Measurements from ENCODE around the gene OR1D5. TPM values are rescaled to one million over a fixed set of nuclear protein-coding genes. Genes with fewer than 3 reads are reported as not detected.
"Not testable (repeated sequence)": the region's sequence is repeated elsewhere in the genome, so short reads cannot be mapped to it uniquely, and the experiment has no call there.

Gene OR1D5
- total RNA-seq, 4 donors from 2014 or later = not detected

GRCh38 chr17:3033248-3033640, 30.2 kb downstream of the OR1D5 start:
- 77 to 82% methylated on average over 15 of the region's 15 CpGs for WGBS, 2 donors
- H3K4me3 ChIP-seq (ENCODE audit: low read depth, poor library complexity, severe bottlenecking) = no peak overlapping the region
- intact Hi-C loops (cut with DNase I; ENCODE audit: low total_unique reads) = no loop called here
- DNase-seq (ENCODE audit: low spot score in 2 of 2) = peak in 1 of 2 donors; percentile 72
- TF ChIP-seq CTCF (IDR thresholded peaks at IDR 0.05) (no peak), POLR2A (IDR thresholded peaks at IDR 0.05) (no peak)

GRCh38 chr17:3032258-3033247, 30.9 kb downstream of the OR1D5 start:
- intact Hi-C loops (cut with DNase I; ENCODE audit: low total_unique reads) = no loop called here
- peak in 1 of 2 donors; percentile 76 for DNase-seq (ENCODE audit: low spot score in 2 of 2)
- TF ChIP-seq POLR2A (IDR thresholded peaks at IDR 0.05) = no peak
- no peak overlapping the region for H3K4me3 ChIP-seq (ENCODE audit: low read depth, poor library complexity, severe bottlenecking)
- 83 to 86% methylated on average over 27 of the region's 27 CpGs for WGBS, 2 donors

DNA sequence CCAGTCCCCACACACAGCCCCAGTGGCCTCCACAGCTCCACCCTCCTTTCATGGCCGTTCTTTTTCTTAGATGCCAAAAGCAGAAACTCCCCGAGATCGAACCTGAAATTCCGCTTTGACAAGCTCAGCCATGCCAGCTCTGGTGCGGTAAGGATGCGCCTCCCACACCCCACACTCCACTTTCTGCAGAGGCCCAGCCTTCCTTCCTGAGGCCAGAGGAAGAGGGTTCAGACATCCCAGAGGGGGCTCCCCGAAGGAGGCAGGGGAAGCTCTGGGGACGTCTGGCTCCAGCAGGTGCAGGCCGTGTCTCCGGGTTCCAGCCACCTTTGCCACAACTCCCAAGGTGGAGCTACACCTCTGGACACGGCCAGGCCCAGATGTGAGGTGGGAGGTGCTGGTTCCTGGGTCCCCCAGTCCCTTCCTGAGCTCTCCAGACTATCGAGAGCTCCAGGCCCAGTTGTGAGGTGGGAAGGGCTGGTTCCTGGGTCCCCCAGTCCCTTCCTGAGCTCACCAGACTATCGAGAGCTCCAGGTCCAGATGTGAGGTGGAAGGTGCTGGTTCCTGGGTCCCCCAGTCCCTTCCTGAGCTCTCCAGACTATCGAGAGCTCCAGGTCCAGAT, 32.4 kb downstream of the OR1D5 start:
- DNase-seq (ENCODE audit: low spot score in 2 of 2) = peak in 1 of 2 donors; percentile 82
- intact Hi-C loops (cut with DNase I; ENCODE audit: low total_unique reads); H3K4me3 ChIP-seq (ENCODE audit: low read depth, poor library complexity, severe bottlenecking): not testable (repeated sequence)
- 67 to 74% methylated on average over 14 of the region's 14 CpGs for WGBS, 2 donors

- DNase-seq (ENCODE audit: low spot score in 2 of 2) = no peak
- H3K4me3 ChIP-seq (ENCODE audit: low read depth, poor library complexity, severe bottlenecking) = no peak overlapping the region
- intact Hi-C loops (cut with DNase I; ENCODE audit: low total_unique reads) = no loop called here
- 49 to 53% methylated on average over 7 of the region's 7 CpGs for WGBS, 2 donors
- TF ChIP-seq CTCF (IDR thresholded peaks at IDR 0.05) (no peak), POLR2A (IDR thresholded peaks at IDR 0.05) (no peak)
These were observed 33.3 kb downstream of the OR1D5 start for GRCh38 chr17:3030096-3030495.

DNA sequence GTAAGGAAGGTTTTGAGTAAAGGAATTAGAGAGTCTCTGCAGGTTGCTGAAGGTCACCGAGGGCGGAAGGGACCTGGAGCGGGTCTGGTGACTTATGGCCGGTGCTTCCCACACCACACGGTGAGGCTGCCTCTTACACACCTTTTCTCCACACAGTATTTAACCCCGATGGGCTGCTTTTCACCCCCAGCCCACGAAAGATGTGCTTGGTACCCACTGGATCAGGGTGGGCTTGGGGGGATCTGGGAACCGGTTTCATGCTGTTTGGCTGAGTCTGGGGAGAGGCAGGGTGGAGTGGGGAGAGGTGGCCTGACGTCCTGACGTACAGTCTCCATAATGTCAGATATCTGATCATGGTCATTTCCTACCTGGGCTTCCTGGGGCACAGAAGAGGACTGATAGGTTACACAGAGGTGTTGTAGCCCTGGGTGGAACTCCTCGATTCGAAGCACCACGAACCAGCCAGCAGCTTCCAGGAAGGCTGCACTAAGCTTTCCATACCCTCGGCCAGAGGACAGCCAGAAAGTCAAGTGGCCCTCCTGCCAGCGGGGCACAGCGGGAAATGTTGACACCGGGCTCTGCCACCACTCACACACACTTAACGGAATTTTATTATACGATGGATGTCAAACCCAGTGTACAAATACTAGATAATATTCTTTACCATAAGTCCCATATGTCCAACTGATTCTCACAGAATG, 34.0 kb downstream of the OR1D5 start:
- TF ChIP-seq POLR2A (IDR thresholded peaks at IDR 0.05) = no peak
- peak in 1 of 2 donors; percentile 72 for DNase-seq (ENCODE audit: low spot score in 2 of 2)
- no peak overlapping the region for H3K4me3 ChIP-seq (ENCODE audit: low read depth, poor library complexity, severe bottlenecking)
- intact Hi-C loops (cut with DNase I; ENCODE audit: low total_unique reads) = no loop called here
- 85 to 86% methylated on average over 19 of the region's 19 CpGs for WGBS, 2 donors

- 81 to 87% methylated on average over 18 of the region's 18 CpGs for WGBS, 2 donors
- intact Hi-C loops (cut with DNase I; ENCODE audit: low total_unique reads) = no loop called here
- TF ChIP-seq POLR2A (IDR thresholded peaks at IDR 0.05) (no peak), CTCF (IDR thresholded peaks at IDR 0.05) (no peak)
- no peak overlapping the region for H3K4me3 ChIP-seq (ENCODE audit: low read depth, poor library complexity, severe bottlenecking)
- peak in 1 of 2 donors; percentile 61 for DNase-seq (ENCODE audit: low spot score in 2 of 2)
These were observed 35.4 kb downstream of the OR1D5 start for GRCh38 chr17:3027786-3028532.
